Breast epithelium (tissue), 3 donors: Measurements from ENCODE around the gene GSTM2.

Source experiments
- POLR2A ChIP-seq: fragments of 450-650 bp; IDR thresholded peaks from one replicate; pipeline ENCODE4 v1.6.1; 2016; ENCODE audit warnings: antibody characterized with exemption, mild to moderate bottlenecking, moderate library complexity
- POLR2AphosphoS5 ChIP-seq, 3 donors: sonication (generic); formaldehyde crosslinking; IDR thresholded peaks; one replicate each; pipeline ENCODE4 v1.6.1; 2017; ENCODE audit warnings: antibody characterized with exemption in 3 of 3
- TF ChIP-seq, protein P1 (sequence below), 3 donors: fragments of 450-650 bp; IDR thresholded peaks; one replicate each; pipeline ENCODE4 v1.5.1; 2016 to 2017; ENCODE audit warnings: antibody characterized with exemption in 3 of 3, mild to moderate bottlenecking in 3 of 3, moderate library complexity in 3 of 3

DNA sequence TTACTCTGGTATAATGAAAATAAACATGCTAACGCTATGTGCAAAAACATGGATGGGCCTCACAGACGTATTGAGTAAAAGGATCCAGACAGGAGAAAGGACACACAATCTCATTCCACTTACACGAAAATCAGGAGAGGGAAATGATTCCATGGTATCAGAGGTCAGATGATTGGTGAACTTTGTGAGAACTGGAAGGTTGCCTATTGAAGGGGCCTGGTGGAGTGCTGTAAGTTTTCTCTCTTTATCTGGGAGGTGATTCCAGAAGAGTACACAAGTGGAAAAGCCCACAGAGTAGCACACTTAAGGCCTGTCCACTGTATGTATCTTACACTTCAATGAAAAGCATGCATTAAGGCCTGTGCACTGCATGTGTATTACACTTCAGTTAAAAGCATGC, 9.6 kb downstream of the GSTM2 start:
- TF ChIP-seq POLR2A (no peak), POLR2AphosphoS5 (IDR thresholded peaks at IDR 0.05) (no peak)
- TF ChIP-seq, protein P1, sequence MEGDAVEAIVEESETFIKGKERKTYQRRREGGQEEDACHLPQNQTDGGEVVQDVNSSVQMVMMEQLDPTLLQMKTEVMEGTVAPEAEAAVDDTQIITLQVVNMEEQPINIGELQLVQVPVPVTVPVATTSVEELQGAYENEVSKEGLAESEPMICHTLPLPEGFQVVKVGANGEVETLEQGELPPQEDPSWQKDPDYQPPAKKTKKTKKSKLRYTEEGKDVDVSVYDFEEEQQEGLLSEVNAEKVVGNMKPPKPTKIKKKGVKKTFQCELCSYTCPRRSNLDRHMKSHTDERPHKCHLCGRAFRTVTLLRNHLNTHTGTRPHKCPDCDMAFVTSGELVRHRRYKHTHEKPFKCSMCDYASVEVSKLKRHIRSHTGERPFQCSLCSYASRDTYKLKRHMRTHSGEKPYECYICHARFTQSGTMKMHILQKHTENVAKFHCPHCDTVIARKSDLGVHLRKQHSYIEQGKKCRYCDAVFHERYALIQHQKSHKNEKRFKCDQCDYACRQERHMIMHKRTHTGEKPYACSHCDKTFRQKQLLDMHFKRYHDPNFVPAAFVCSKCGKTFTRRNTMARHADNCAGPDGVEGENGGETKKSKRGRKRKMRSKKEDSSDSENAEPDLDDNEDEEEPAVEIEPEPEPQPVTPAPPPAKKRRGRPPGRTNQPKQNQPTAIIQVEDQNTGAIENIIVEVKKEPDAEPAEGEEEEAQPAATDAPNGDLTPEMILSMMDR (IDR thresholded peaks at IDR 0.05), result no peak
